ENCODE measurements around the gene STAT3.
A peak's percentile ranks its signal among the peaks of the same experiment; 100 is the strongest.
"Not testable (repeated sequence)": the region's sequence is repeated elsewhere in the genome, so short reads cannot be mapped to it uniquely, and the experiment has no call there.

Gene STAT3

DNA sequence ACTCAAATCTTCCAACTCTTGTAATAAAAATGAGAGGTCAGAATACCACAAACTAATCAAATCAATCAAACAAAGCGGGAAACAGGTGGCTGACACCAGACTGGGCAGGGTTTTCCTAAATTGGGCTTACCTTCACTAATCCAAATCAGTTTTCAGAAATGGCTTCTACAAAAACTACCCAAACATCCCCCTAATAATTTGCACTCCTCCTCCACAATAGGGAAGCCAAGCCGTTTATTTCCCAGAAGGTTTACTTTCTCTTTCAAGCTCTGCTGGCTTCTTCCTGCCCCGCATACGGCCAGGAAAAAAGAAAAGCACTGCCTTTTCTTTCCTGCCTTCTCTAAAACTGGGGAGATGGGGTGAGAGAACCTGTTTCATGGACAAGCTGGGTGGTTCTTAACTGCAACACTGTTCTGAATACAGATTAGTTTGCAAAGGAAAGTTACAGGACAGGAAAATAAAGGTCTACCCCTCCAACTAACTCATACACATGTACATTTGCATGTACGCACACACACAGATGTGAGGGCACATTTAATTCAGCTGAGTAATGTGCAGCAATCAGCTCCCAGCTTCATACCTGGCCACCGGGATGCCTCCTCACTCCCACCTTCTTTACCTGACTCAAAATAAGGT, 9.2 kb downstream of the STAT3 start:
- DNase-seq = no peak

DNA sequence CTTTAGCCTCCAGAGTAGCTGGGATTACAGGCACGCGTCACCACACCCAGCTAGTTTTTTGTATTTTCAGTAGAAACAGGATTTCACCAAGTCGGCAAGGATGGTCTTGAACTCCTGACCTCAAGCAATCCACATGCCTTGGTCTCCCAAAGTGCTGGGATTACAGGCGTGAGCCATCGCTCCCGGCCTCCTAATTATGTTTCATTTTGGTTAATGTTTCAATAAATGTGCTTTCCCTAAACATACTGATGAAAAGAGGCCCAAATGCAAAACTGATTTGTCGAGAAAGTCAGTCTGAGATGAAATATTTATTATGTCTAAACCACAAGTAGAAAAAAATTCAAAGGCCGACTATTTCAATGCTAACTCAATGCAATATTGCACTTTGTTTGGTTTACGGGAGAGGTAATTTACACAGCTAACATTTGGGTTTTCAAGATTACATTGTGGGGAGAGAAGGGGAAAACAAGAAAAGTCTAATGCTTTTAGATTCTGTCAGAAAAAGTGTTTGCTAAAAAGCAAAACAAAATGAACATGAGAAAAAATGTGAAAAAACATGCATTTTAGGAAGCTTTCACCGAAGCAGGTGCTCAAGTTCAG, 9.8 kb downstream of the STAT3 start:
- no peak for DNase-seq

DNA sequence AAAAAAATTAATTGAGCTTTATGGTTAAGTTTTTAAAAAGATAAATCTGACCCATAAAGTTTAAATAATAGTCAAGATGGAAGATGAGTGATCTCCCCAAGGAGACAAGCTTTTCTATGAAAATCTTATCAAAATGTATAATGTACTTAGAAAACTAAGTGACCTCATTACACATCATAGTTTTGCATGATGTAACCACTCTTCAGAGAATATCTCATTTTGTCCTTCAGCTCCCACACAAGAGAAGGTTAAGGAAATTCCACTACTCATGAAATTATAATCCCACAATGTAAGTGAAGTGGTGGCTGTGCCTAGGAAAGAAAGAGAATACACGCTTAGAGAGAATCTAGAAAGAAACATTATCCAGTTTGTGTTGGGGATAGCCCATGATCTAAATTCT, 14.3 kb downstream of the STAT3 start:
- no peak for DNase-seq

DNA sequence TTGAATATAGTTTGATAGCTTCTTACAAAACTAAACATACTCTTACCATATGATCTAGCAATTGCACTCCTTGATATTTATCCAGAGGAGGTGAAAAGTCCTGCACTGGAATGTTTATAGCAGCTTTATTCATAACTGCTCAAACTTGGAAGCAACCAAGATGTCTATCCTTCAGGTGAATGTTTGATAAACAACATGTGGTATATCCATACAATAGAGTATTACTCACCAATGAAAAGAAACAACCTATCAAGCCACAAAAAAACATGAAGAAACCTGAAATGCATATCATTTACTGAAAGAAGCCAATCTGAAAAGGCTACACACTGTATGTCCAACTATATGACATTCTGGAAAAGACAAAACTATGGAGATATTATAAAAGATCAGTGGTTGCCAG, 16.1 kb downstream of the STAT3 start:
- DNase-seq = no peak

DNA sequence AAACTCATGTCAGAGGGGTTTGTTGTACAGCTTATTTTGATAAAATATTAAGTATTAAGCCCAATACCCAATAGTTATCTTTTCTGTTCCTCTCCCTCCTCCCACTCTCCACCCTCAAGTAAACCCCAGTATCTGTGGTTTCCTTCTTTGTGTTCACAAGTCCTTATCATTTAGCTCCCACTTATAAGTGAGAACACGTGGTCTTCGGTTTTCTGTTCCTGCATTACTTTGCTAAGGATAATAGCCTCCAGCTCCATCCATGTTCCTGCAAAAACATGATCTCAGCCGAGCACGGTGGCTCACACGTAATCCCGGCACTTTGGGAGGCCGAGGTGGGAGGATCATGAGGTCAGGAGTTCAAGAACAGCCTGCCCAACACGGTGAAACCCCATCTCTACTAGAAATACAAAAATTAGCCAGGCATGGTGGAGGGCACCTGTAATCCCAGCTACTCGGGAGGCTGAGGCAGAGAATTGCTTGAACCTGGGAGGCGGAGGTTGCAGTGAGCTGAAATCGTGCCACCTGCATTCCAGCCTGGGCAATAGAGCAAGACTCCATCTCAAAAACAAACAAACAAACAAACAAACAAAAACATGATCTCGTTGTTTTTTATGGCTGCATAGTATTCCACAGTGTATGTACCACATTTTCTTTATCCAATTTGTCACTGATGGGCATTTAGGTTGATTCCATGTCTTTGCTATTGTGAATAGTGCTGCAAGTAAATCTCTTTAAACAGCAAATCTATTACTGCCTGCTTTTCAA, 19.3 kb downstream of the STAT3 start:
- not testable (repeated sequence) for DNase-seq

DNA sequence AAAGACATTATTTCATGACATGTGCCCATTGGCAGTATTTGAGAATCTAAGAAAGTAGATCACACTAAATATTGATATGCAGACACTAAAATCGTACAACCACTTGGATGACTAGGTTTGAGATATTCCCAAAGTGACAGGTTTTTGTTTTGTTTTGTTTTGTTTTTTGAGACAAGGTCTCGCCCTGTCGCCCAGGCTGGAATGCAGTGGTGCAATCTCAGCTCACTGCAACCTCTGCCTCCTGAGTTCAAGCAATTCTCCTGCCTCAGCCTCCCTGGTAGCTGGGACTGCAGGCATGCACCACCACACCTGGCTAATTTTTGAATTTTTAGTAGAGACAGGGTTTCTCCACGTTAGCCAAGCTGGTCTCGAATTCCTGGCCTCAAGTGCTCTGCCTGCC, 19.9 kb downstream of the STAT3 start:
- DNase-seq = not testable (repeated sequence)

DNA sequence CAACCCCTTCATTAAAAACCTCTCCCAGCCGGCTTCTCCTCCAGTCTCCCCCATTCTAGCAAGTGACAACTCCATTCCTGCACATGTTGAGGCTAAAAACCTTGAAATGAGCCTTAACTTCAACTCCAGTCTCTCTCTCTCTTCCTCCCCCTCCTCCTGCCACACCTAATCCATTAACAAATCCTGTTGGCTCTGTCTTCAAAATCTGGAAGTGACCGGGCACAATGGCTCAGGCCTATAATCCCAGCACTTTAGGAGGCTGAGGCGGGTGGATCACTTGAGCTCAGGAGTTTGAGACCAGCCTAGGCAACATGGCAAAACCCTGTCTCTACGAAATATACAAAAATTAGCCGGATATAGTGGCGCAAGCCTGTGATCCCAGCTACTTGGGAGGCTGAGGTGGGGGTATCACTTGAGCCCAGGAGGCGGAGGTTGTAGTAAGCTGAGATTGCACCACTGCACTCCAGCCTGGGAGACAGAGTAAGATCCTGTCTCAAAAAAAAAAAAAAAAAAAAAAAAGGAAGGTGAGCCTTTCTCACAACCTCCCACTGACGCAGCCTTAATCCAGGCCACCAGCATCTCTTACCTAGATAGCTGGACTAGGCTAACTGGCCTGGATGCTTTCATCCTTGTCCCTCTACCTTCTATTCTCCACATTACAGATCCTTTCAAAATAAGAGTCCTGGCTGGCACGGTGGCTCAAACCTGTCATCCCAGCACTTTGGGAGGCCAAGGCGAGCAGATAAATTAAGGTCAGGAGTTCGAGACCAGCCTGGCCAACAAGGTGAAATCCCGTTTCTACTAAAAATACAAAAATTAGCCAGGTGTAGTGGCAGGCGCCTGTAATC, 21.8 kb downstream of the STAT3 start:
- not testable (repeated sequence) for DNase-seq

DNA sequence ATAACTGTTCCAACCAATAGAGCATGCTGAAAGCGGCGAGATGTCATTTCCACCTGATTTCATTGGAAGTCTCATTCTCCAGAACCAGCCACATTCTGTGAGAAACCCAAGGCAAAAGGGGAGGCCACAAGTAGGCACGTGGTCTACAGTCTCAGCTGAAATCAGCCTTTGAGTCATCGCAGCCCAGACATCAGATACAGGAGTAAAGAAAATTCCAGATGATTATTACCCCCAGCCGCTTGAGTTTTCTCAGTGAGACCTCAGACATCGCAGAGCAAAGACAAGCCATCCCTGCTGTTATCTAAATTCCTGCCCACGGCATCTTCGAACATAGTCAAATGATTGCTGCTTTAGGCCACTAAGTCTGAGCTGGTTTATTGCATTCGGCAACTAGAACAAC, 23.1 kb downstream of the STAT3 start:
- no peak for DNase-seq

DNA sequence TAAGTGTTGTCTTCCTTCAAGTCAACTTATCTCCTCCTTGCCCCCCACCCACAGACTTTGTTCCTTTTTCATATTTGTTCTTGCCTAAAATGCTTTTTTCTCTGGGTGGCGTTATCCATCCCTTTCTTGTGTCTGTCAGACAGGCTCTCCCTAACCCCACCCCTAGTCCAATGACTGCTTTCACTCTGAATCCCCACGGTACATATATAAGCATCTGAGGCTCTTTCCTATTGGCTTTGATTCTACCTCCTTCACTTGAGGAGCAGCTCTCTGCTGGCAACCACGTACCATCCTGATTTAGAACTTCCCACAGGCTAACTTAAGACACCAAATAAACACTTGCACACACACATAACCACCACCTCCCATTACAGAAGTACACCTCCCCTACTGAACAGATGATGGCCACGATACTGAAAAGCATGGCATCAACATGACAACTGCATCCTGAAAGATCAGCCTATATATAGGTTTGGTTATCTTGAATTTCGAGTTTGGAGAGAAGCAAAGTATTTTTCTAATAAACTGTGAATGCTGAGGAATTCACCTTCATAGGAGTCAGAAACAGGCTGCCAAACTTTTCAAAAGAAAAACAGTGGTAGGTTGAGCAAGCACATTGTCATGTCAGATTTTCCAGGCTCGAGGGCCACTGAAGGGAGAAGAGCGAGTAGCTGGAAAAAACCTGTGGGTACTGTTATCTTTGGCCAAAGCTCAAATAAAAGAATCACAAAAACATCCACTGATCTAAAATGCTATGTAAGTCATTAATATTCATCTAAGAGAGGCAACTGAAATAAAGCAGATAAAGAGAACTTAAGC, 24.3 kb downstream of the STAT3 start:
- no peak for DNase-seq

DNA sequence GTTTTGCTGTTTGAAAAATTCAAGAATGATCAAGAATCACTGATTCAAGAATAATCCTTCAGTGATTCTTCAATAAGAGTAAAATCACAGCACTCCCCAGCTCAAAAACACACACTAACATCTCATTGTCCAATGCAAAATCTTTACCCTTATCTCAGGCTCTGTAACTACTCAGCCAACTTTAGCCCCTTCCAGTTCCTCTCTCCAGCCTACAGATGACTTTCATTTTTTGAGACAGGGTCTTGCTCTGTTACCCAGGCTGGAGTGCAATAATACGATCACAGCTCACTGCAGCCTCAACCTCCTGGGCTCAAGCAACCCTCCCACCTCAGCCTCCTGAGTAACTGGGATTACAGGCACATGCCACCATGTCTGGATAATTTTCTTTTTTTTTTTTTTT, 25.0 kb downstream of the STAT3 start:
- DNase-seq = no peak

DNA sequence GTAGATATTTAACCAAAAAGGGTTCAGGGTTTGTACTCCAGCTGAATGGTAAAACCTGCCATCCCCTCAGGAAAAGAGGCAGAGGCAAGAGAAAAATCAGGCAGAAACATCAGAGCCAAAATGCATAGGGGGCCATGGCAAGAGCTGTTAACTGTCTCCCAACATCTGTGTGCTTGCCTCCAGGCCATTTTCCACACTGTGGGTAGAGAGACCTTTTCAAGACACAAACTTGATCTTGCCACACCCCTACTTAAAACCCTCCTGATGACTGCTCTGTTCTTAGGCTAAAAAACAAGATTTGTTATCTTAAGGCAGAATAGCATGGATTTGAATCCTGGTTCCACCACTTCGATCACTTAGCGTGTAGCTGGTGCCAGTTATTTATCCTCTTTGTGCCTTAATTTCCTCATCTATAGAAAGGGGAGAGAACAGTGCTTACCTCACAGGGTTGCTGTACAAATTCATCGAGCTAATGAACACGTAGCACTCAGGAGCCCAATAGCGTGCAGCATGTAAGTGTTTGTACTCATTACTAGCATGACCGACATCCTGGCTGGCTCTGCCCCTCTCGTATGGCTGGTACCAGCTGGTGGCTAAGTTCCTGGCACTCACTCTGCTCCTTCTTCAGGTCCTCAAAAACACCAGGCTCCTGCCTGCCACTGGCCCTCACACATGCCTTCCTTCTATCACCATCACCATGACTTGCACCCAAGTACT, 25.8 kb downstream of the STAT3 start:
- DNase-seq = peak; percentile 20

DNA sequence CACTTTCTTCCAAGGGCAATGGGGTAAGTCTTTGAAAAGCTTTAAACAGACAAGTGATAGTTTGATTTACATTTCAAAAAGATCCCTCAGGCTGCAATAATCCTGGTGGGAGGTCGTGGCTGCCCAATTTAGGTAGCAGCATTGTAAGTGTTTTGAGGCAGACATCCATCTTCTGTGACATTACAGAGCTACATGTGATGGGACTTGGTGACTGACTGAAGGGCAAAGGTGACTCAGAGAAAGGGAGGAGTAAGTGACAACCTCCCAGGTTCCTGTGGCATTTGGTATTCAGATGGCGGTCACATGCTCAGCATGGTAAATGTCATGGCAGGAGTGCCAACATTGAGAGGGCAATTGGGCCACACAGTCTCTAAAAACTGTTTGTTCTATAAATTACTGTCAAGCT, 26.5 kb downstream of the STAT3 start:
- DNase-seq = no peak

DNA sequence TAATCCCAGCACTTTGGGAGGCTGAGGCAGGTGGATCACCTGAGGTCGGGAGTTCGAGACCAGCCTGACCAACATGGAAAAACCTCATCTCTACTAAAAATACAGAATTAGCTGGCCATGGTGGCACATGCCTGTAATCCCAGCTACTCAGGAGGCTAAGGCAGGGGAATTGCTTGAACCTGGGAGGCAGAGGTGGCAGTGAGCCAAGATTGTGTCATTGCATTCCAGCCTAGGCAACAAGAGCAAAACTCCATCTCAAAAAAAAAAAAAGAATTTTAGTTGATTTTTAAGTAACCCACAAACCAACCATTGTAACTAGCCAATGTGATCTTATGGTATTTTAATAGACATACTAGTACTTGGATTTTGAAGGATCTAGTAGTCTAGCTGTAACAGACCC, 27.9 kb downstream of the STAT3 start:
- DNase-seq = not testable (repeated sequence)

DNA sequence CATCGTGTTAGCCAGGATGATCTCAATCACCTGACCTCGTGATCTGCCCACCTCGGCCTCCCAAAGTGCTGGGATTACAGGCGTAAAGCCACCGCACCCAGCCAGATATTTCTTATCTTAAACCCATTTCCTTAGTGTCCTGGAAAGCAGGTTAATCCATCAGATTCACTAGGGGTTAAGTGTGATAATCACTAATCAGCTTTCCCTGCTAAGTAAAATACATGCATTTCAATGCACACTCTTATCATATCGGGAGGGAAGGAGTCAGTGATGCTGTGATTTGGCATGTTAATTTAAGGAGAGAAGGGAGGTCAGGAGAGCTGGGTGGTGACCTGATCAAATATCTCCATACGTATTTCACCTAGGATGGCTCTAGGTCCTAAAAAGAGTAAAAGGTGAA, 29.1 kb downstream of the STAT3 start:
- DNase-seq = no peak

DNA sequence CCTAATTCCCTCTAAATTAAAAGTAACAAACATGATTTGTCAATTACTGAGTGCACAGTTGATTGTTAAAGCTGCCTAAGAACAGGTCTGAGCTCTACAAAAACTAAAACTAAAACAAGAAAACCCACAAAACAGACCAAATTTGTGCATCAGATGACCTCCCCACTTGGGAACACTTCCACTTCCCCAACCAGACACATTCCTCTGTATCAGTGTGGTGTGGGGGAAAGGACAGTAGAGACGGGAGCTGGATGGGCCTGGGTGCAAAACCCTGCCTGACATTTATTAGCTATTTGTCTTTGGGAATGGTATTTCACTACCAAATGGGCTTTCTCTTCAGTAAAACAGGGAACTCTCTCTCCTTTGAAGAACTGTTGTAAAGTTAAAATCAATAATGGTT, 29.8 kb downstream of the STAT3 start:
- no peak for DNase-seq

DNA sequence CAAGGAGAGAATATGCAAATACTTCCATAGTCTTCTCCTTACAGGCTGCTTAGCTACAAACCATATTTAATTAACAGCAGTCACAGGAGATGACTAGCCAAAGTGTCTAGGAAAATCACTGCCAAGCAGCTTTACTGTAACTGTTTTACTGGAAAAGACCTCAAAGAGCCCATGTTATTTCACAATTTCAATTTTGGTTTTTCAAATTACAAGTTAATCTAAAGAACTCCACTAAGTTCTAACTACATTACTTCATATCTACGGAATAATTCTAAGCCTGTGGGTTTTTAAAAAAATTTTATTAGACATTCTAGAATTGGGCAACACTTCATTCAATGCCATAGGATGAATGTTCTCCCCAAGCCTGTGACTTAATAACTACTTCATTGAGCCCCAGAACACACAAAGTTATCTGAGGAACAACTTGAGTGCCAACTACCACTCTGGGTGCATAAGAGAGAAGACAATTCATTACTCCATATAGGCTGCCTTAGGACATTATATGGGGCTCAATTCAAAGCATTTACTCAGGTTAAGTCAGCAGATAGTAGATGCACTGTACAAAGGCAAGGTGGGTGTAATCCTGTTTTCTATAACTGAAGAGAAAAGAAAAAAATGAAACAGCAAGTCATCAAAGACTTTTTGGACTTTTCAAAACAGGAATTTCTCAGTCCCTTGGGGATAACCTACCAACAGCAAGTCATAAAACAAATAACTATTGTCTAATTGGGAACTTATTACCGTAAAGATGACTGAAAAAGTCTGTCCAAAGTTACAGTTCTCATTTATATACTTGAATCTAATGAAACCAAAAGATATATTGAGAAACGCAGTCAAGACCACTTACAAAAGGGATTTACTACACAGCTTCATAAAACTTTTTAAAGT, 33.0 kb downstream of the STAT3 start:
- no peak for DNase-seq

DNA sequence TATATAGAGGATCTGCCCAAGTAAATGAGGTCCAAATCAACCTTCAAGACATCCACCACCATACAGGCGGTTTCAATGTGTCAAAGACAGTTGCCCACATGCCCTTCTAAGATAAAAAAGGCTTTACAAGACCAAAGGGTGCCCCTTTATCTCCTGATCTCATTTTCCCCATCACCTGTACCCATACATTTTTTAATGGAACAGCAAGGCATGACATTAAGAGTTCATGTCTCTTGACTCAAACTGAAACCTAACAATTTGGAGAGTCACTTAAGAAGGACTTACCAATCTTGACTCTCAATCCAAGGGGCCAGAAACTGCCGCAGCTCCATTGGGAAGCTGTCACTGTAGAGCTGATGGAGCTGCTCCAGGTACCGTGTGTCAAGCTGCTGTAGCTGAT, 40.1 kb downstream of the STAT3 start:
- no peak for DNase-seq

DNA sequence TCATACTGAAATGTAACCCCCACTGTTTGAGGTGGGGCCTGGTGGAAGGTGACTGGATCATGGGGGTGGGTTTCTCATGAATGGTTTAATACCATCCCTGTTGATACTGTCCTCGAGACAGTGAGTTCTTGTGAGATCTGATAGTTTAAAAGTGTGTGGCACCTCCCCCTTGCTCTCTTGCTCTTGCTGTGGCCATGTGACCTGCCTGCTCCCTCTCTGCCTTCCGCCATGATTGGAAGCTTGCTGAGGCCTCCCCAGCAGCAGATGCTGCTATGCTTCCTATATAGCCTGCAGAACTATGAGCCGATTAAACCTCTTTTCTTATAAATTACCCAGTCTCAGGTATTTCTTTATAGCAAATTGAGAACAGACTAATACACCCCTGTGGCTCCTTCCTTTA, 40.6 kb downstream of the STAT3 start:
- DNase-seq = no peak

DNA sequence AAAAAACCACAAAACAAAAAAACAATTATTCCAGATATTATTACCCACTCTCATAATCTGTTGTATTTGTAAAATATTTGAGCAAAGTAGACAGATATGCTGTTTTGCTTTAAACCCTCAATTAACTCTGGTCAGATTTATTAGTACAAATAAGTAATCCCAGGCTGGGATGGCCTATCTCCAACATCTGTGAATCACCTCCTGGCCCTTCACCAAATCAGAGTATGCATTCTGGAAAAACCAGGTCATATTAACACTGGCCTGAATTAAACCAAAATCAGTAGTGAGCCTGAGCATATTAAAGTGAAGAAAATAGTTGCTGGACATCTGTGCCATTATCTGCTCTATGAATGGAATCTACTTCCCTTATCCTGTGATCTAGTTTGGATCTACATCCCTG, 41.0 kb downstream of the STAT3 start:
- peak; percentile 6 for DNase-seq

DNA sequence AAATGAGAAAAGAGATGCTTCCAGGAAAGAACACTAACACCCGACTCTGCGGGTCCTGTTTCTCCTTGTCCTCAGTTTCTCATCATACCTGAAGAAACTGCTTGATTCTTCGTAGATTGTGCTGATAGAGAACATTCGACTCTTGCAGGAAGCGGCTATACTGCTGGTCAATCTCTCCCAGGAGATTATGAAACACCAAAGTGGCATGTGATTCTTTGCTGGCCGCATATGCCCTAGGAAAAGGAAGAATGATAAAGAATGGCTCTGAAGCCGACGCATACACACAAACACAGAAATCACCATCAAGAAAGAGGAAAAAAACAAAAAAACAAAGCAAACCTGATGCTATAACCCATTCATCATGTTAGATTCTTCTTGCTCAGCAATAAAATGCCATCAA, 41.8 kb downstream of the STAT3 start:
- DNase-seq = no peak
